ENCODE measurements around the gene ANKRD24.
"Not testable (repeated sequence)": the region's sequence is repeated elsewhere in the genome, so short reads cannot be mapped to it uniquely, and the experiment has no call there.

Gene ANKRD24

DNA sequence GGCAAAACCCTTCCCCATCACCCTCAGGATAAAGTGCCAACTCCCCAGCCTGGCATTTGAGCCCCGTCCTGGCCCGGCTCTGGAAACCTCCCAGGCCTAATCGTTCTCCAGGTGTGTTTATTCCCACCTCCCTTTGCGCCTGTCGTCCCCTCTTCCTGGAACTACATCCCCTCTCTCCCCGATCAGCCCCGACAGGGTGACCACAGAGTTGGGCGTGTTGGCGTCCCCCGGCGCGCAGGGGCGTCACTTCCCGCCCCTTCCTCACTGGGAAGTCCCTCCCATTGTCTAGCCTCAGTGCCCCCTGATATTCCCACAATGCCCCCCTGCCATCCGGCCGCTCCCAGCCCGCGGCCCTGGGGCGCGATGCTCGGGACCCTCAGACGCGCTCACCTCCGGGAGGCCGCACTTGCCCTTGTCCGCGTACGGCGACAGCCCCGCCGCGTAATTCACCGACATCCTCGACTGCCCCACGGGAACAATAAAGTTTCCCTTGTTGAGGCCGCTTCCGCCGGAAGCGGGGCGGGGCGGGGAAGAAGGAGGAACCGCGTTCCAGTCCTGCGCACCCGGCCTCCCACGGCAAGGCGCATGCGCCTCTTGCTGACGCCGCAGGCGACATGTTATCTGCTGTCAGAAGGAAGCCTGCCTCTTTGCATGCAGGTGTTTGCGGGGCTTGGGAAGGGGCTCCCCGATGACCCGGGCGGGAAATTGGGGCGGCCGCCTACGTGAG, at the start of gene ANKRD24, which contains the start of gene SIRT6:
Gene ANKRD24, plus strand, starts transcription at position 606 of the 727 bp plus-strand sequence. CDS start 3,737 bp downstream, outside the sequence.
Gene SIRT6, minus strand, starts transcription at position 480 of the 727 bp plus-strand sequence. Its CDS starts 24 bp downstream, at position 456.
- TF ChIP-seq, protein P1, sequence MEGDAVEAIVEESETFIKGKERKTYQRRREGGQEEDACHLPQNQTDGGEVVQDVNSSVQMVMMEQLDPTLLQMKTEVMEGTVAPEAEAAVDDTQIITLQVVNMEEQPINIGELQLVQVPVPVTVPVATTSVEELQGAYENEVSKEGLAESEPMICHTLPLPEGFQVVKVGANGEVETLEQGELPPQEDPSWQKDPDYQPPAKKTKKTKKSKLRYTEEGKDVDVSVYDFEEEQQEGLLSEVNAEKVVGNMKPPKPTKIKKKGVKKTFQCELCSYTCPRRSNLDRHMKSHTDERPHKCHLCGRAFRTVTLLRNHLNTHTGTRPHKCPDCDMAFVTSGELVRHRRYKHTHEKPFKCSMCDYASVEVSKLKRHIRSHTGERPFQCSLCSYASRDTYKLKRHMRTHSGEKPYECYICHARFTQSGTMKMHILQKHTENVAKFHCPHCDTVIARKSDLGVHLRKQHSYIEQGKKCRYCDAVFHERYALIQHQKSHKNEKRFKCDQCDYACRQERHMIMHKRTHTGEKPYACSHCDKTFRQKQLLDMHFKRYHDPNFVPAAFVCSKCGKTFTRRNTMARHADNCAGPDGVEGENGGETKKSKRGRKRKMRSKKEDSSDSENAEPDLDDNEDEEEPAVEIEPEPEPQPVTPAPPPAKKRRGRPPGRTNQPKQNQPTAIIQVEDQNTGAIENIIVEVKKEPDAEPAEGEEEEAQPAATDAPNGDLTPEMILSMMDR (IDR thresholded peaks at IDR 0.05; ENCODE audit: low read depth, low read length, missing control alignments) = no peak
- H3K4me3 ChIP-seq (ENCODE audit: low read depth, low read length) = peak within 1 kb of the TSS; percentile 89
- peak; percentile 90 for DNase-seq (ENCODE audit: low read depth)

DNA sequence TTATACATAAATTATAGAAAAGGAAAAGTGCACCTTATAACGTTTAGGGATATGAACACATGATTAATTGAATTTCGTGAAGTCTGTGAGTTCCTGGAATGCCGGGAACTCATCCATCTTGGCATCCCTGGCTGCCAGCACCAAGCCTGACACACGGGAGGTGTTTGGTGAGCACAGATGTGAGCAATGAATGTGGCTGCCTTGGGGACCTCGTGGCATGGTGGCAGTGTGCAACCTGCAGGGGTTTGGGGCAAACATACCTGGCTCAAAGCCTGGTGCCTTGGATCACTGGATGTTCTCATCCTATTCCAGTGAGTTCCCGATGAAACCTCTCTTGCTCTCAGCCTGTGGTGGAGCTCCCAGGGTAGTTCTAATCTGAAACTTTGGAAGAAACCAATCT, 48.1 kb upstream of the ANKRD24 start:
- no peak for DNase-seq (ENCODE audit: low read depth)
- TF ChIP-seq, protein P1 (IDR thresholded peaks at IDR 0.05; ENCODE audit: low read depth, low read length, missing control alignments) = no peak
- no peak overlapping the region for H3K4me3 ChIP-seq (ENCODE audit: low read depth, low read length)

DNA sequence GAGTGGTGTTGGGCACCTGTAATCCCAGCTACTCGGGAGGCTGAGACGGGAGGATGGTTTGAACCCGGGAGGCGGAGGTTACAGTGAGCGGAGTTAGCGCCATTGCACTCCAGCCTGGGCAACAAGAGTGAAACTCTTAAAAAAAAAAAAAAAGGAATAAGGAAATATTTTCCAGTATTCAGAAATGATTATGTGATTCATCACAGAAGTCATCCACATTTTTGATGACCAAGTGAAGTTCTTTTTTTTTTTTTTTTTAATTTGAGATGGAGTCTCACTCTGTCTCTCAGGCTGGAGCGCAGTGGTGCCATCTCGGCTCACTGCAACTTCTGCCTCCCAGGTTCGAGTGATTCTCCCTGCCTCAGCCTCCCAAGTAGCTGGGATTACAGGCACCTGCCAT, 47.1 kb upstream of the ANKRD24 start:
- not testable (repeated sequence) for H3K4me3 ChIP-seq (ENCODE audit: low read depth, low read length); DNase-seq (ENCODE audit: low read depth)

DNA sequence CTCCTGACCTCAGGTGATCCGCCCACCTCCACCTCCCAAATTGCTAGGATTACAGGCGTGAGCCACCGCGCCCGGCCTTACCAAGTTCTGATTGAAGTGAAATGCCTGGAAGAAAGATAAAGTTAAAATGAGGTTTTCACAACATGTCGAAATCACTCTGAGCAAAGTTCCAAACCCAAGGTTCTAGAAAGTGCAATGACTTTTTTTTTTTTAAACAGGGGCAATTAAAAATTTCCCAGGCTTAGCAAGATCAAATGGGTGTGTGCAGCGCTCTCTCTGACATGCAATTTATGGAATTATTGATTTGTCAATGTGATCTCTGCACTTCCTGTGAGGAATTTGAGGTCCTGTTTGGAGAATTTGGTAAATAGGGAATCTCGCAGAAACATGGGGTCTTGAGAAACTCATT, 45.8 kb upstream of the ANKRD24 start:
- no peak overlapping the region for H3K4me3 ChIP-seq (ENCODE audit: low read depth, low read length)
- TF ChIP-seq, protein P1 (IDR thresholded peaks at IDR 0.05; ENCODE audit: low read depth, low read length, missing control alignments) = no peak
- DNase-seq (ENCODE audit: low read depth) = no peak

DNA sequence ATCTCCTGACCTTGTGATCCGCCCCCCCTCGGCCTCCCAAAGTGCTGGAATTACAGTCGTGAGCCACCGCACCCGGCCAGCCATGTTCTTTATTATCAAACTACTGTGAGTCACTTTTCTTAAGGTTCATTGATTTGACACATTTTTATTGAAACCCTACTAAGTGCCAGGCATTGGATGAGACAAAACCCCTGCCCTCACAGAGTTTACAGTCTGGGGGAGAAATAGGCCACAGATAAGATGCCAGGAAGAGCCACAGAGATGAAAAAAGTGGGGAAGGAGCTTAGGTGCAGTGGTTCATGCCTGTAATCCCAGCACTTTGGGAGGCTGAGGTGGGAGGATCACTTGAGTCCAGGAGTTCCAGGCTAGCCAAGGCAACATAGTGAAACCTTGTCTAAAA, 44.0 kb upstream of the ANKRD24 start:
- H3K4me3 ChIP-seq (ENCODE audit: low read depth, low read length) = no peak overlapping the region
- DNase-seq (ENCODE audit: low read depth) = no peak
- TF ChIP-seq, protein P1 (IDR thresholded peaks at IDR 0.05; ENCODE audit: low read depth, low read length, missing control alignments) = no peak

DNA sequence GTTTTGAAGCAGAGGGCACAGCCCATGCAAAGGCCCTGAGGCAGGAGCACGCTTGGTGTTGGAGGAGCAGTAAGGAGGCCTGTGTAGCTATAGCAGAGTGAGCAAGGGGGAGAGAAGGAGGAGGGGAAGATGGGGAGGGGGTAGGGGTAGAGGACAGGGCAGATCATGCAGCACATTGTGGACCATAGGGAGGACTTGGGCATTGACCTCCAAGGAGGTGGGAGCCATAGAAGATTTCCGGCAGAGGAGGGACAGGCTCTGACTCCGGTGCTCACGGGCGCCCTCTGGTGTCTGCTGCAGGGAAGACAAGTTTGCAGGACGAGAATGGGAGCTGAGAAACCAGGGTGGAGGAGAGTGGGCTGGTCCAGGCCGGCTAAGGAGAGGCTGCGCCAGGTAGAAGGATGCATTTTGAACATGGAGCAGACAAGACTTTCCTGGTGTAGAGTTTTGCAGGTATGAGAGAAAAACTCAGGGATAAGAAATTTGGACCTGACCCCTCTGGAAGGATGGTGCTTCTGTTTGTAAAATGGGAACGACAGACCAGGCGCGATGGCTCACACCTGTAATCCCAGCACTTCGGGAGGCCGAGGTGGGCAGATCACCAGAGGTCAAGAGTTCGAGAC, 42.8 kb upstream of the ANKRD24 start:
- TF ChIP-seq, protein P1 (IDR thresholded peaks at IDR 0.05; ENCODE audit: low read depth, low read length, missing control alignments) = peak; percentile 96
- H3K4me3 ChIP-seq (ENCODE audit: low read depth, low read length) = no peak overlapping the region
- DNase-seq (ENCODE audit: low read depth) = no peak

DNA sequence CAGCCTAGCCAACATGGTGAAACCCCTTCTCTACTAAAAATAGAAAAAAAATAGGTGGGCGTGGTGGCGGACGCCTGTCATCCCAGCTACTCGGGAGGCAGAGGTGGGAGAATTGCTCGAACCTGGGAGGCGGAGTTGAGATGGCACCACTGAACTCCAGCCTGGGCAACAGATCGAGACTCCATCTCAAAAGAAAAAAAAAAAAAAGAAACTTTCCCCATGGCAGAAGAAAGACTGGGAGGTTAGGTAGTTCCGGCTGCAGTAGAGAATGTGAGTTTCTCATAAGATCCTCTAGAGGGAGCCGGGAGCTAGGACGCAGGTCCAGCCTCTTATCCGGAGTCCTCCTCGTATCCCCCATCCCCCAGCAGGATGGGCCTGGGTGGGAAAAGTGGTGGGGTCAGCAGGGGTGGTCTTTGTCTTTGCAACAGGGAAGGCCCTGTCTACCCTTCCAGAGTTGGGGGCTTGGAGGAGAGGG, 42.2 kb upstream of the ANKRD24 start:
- DNase-seq (ENCODE audit: low read depth) = no peak
- TF ChIP-seq, protein P1 (IDR thresholded peaks at IDR 0.05; ENCODE audit: low read depth, low read length, missing control alignments) = peak; percentile 83
- H3K4me3 ChIP-seq (ENCODE audit: low read depth, low read length) = no peak overlapping the region; the same call in 1 of the 2 replicates

DNA sequence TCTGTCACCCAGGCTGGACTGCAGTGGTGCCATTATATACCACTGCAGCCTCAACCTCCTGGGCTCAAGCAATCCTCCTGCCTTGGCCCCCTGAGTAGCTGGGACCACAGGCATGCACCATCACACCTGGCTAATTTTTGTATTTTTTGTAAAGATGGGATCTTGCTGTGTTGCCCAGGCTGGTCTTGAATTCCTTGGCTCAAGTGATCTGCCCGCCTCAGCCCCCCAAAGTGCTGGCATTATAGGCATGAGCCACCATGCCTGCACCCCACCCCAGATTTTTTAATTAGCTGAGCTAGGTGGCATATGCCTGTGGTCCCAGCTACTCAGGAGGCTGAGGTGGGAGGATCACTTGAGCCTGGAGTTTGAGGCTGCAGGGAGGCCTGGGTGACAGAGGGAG, 39.6 kb upstream of the ANKRD24 start:
- DNase-seq (ENCODE audit: low read depth); H3K4me3 ChIP-seq (ENCODE audit: low read depth, low read length): not testable (repeated sequence)

Measured in GM12864 (cell line).